ENCODE data around the gene TFDP1. TPM values are rescaled to one million over a fixed set of nuclear protein-coding genes. Genes with fewer than 3 reads are reported as not detected.
A peak's percentile ranks its signal among the peaks of the same experiment; 100 is the strongest.

TFDP1 gene
- total and polyA plus RNA-seq, 2 donors (not counting 1 experiment from before 2014, with no cell fraction given), result 44.8 to 115 TPM

- Histone ChIP-seq H3K4me1 (ENCODE audit: control insufficient read depth, extremely low read depth, insufficient read depth, low read length) (peaks cover 4% of the 10 kb centered on the region), H3K9ac (ENCODE audit: insufficient read depth, low read length) (no peak overlapping the region), H2AFZ (ENCODE audit: low read length) (no peak overlapping the region), H3K36me3 (ENCODE audit: control insufficient read depth, insufficient read depth, low read length) (peaks cover 9% of the 10 kb centered on the region), H3K4me3 (replicated peaks in 1 of 4; ENCODE audit: control extremely low read depth in 1 of 4, insufficient read depth in 1 of 4, low read depth in 3 of 4, low read length in 4 of 4) (no peak overlapping the region), H3K9me3 (ENCODE audit: control insufficient read depth, insufficient read depth, low read depth, low read length) (no peaks in the 10 kb centered on the region), H4K20me1 (ENCODE audit: control insufficient read depth, extremely low read depth, insufficient read depth, low read length) (no peaks in the 10 kb centered on the region), H3K4me2 (ENCODE audit: extremely low read depth, insufficient read depth, low read length) (no peak overlapping the region), H3K27ac (ENCODE audit: insufficient read depth, low read length) (no peak overlapping the region), H3K27me3 (ENCODE audit: control insufficient read depth, insufficient read depth, low read length) (no peaks in the 10 kb centered on the region), H3K79me2 (ENCODE audit: control insufficient read depth, insufficient read depth, low read length) (peaks cover 28% of the 10 kb centered on the region)
- DNase-seq (ENCODE audit: low read depth in 2 of 2), result no peak
- TF ChIP-seq EZH2 (IDR thresholded peaks at IDR 0.05; ENCODE audit: low read length, missing control alignments) (no peak), CTCF (conservative IDR thresholded peaks at IDR 0.05 in 1 of 2, IDR thresholded peaks at IDR 0.05 in 1 of 2; ENCODE audit: low read depth in 1 of 2, low read length in 2 of 2) (no peak)
Measured at GRCh38 chr13:113582841-113583631, 1.5 kb upstream of the TFDP1 start.

DNA sequence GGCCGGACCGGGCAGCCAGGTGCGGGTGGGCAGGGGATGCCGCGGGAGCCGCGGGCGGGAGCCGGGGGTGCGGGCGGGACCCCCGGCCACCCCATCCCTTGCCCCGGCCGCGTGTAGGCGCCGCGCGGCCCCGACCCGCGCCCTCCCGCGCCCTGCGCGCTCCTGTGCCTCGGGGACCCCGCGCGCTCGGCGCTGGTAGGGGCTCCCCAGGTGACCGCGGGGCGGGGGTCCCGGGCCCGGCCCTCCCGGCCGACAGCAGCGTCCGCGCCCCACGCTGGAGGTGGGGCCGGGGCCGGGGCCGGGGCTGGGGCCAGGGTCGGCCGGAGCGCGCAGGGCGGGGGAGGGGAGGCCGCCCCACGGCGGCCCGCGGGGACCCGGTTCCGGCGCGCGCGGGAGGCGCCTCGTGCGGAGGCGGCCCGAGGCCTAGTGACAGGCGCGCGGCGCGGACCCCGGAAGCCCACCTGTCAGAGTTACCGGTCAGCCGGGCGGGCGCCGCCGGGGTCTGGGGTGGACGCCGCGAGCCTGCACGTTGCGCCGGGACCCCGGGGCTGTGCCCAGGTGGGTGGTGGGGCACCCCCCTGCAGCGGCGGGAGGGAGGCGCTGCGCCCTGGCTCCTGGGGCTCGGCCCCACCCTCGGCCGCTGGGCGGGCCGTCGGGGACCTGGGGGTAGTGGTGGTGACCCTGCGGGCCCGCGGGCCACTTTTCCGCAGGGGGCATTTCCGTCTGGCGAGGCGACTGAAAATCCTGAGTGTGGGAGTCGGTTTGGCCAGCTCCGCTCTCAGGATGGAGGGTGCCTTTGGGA is 518 bp downstream of the TFDP1 start:
- Histone ChIP-seq H3K9me3 (ENCODE audit: control insufficient read depth, insufficient read depth, low read depth, low read length) (no peaks in the 10 kb centered on the region), H3K27me3 (ENCODE audit: control insufficient read depth, insufficient read depth, low read length) (no peaks in the 10 kb centered on the region), H2AFZ (ENCODE audit: low read length) (no peak overlapping the region), H3K27ac (ENCODE audit: insufficient read depth, low read length) (peak overlapping the region; percentile 47), H3K4me1 (ENCODE audit: control insufficient read depth, extremely low read depth, insufficient read depth, low read length) (peaks cover 4% of the 10 kb centered on the region), H3K9ac (ENCODE audit: insufficient read depth, low read length) (peak overlapping the region; percentile 65), H3K4me3 (replicated peaks in 1 of 4; ENCODE audit: control extremely low read depth in 1 of 4, insufficient read depth in 1 of 4, low read depth in 3 of 4, low read length in 4 of 4) (peak overlapping the region; percentile 59 to 70 (median 67)), H3K4me2 (ENCODE audit: extremely low read depth, insufficient read depth, low read length) (peak overlapping the region; percentile 69), H3K36me3 (ENCODE audit: control insufficient read depth, insufficient read depth, low read length) (peaks cover 13% of the 10 kb centered on the region), H3K79me2 (ENCODE audit: control insufficient read depth, insufficient read depth, low read length) (peaks cover 49% of the 10 kb centered on the region), H4K20me1 (ENCODE audit: control insufficient read depth, extremely low read depth, insufficient read depth, low read length) (no peaks in the 10 kb centered on the region)
- TF ChIP-seq EZH2 (IDR thresholded peaks at IDR 0.05; ENCODE audit: low read length, missing control alignments), result no peak
- DNase-seq (ENCODE audit: low read depth in 2 of 2), result peak in 1 of 2 donors; percentile 8

- H3K4me2 ChIP-seq (ENCODE audit: extremely low read depth, insufficient read depth, low read length), result peak overlapping the region; percentile 69
- peaks cover 4% of the 10 kb centered on the region for H3K4me1 ChIP-seq (ENCODE audit: control insufficient read depth, extremely low read depth, insufficient read depth, low read length)
- no peak overlapping the region for H2AFZ ChIP-seq (ENCODE audit: low read length)
- H3K4me3 ChIP-seq (replicated peaks in 1 of 4; ENCODE audit: control extremely low read depth in 1 of 4, insufficient read depth in 1 of 4, low read depth in 3 of 4, low read length in 4 of 4), result peak overlapping the region; percentile 59 to 70 (median 67)
- H3K27ac ChIP-seq (ENCODE audit: insufficient read depth, low read length), result no peak overlapping the region
- DNase-seq (ENCODE audit: low read depth in 2 of 2), result no peak
- H3K36me3 ChIP-seq (ENCODE audit: control insufficient read depth, insufficient read depth, low read length), result peaks cover 13% of the 10 kb centered on the region
- peaks cover 50% of the 10 kb centered on the region for H3K79me2 ChIP-seq (ENCODE audit: control insufficient read depth, insufficient read depth, low read length)
- no peak overlapping the region for H3K9ac ChIP-seq (ENCODE audit: insufficient read depth, low read length)
- no peak for TF ChIP-seq EZH2 (IDR thresholded peaks at IDR 0.05; ENCODE audit: low read length, missing control alignments)
- no peak for TF ChIP-seq CTCF (conservative IDR thresholded peaks at IDR 0.05 in 1 of 2, IDR thresholded peaks at IDR 0.05 in 1 of 2; ENCODE audit: low read depth in 1 of 2, low read length in 2 of 2)
- H3K27me3 ChIP-seq (ENCODE audit: control insufficient read depth, insufficient read depth, low read length), result no peaks in the 10 kb centered on the region
- no peaks in the 10 kb centered on the region for H4K20me1 ChIP-seq (ENCODE audit: control insufficient read depth, extremely low read depth, insufficient read depth, low read length)
- no peaks in the 10 kb centered on the region for H3K9me3 ChIP-seq (ENCODE audit: control insufficient read depth, insufficient read depth, low read depth, low read length)
Measured at GRCh38 chr13:113585896-113586295, 1.3 kb downstream of the TFDP1 start.

Measured in fibroblast of lung (primary cell).